WERI-Rb-1 (cell line): Measurements from ENCODE around the gene SUSD2.
"Not testable (repeated sequence)": the region's sequence is repeated elsewhere in the genome, so short reads cannot be mapped to it uniquely, and the experiment has no call there.

Source experiments
- DNase-seq: peaks from one replicate; pipeline ENCODE4 v3.0.0-alpha.2; 2020
- H3K27ac ChIP-seq: fragments of 250-450 bp; sonication (Bioruptor Pico); 2 replicates; pipeline ENCODE4 v1.5.1; 2020; ENCODE audit warnings: mild to moderate bottlenecking, moderate library complexity
- H3K27me3 ChIP-seq: fragments of 250-450 bp; sonication (Bioruptor Pico); 2 replicates; pipeline ENCODE4 v1.5.1; 2021; ENCODE audit warnings: mild to moderate bottlenecking, low read depth, moderate library complexity; ENCODE audit not compliant: insufficient read depth, severe bottlenecking
- H3K36me3 ChIP-seq: fragments of 250-450 bp; sonication (Bioruptor Pico); 2 replicates; pipeline ENCODE4 v1.5.1; 2020; ENCODE audit warnings: mild to moderate bottlenecking, moderate library complexity
- H3K4me3 ChIP-seq: 2 replicates; pipeline ENCODE4 v1.5.1; 2011; ENCODE audit warnings: low read depth, mild to moderate bottlenecking, control low read depth, low read length
- H3K9me3 ChIP-seq: fragments of 250-450 bp; sonication (Bioruptor Pico); 2 replicates; pipeline ENCODE4 v1.5.1; 2021; ENCODE audit warnings: mild to moderate bottlenecking, moderate library complexity; ENCODE audit not compliant: severe bottlenecking
- TF ChIP-seq, protein P1 (sequence below): IDR thresholded peaks from 2 replicates; pipeline ENCODE4 v1.5.1; 2011; ENCODE audit warnings: low read depth, mild to moderate bottlenecking, control low read depth, inconsistent platforms, low read length

SUSD2 gene

DNA sequence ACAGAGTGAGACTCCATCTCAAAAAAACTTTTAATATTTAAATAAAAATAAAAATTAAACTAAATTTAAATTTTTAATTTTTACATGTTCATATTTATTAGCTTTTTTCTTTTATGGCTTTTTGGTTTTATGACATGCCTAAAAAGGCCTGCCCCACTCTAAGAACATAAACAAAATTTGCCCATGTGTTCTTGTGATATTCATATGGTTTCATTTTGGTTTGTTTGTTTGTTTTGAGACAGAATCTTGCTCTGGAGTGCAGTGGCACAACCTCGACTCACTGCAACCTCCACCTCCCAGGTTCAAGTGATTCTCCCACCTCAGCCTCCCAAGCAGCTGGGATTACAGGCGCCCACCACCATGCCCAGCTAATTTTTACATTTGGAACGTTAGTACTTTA is 27.7 kb downstream of the SUSD2 start:
- Histone ChIP-seq H3K27me3 (no peaks in the 10 kb centered on the region), H3K4me3 (no peak overlapping the region), H3K27ac (no peak overlapping the region), H3K36me3 (no peaks in the 10 kb centered on the region), H3K9me3 (no peaks in the 10 kb centered on the region)
- TF ChIP-seq, protein P1, sequence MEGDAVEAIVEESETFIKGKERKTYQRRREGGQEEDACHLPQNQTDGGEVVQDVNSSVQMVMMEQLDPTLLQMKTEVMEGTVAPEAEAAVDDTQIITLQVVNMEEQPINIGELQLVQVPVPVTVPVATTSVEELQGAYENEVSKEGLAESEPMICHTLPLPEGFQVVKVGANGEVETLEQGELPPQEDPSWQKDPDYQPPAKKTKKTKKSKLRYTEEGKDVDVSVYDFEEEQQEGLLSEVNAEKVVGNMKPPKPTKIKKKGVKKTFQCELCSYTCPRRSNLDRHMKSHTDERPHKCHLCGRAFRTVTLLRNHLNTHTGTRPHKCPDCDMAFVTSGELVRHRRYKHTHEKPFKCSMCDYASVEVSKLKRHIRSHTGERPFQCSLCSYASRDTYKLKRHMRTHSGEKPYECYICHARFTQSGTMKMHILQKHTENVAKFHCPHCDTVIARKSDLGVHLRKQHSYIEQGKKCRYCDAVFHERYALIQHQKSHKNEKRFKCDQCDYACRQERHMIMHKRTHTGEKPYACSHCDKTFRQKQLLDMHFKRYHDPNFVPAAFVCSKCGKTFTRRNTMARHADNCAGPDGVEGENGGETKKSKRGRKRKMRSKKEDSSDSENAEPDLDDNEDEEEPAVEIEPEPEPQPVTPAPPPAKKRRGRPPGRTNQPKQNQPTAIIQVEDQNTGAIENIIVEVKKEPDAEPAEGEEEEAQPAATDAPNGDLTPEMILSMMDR, result no peak
- no peak for DNase-seq

DNA sequence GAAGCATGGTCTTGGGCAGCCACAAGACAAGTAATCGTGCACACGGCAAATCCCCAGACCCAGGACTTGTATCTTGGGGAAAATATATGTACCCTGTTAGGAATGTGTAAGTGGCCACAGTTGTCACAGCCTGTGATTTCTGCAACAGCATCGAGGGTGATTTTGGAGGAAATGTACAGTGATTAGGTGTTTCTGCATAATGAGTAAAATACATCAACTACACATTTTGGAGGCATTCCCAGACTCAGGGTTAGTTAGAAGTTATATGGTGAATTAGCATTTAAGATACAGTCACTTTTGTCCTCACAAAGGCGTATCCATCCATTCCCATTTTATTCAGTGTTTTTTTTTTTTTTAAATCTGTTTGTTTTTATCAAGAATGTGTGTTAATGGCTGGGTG is 28.4 kb downstream of the SUSD2 start:
- Histone ChIP-seq H3K36me3 (no peaks in the 10 kb centered on the region), H3K4me3 (no peak overlapping the region), H3K27me3 (no peaks in the 10 kb centered on the region), H3K9me3 (no peaks in the 10 kb centered on the region), H3K27ac (no peak overlapping the region)
- TF ChIP-seq, protein P1, result no peak
- no peak for DNase-seq

DNA sequence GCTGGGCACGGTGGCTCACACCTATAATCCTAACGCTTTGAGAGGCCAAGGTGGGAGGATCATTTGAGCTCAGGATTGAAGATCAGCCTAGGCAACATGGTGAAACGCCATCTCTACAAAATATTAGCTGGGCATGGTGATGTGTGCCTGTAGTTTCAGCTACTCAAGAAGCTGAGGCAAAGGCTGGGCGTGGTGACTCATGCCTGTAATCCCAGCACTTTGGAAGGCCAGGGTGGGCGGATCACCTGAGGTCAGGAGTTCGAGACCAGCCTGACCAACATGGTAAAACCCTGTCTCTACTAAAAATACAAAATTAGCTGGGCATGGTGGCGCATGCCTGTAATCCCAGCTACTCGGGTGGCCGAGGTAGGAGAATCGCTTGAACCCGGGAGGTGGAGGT is 29.1 kb downstream of the SUSD2 start:
- DNase-seq, H3K9me3 ChIP-seq, H3K36me3 ChIP-seq, H3K27me3 ChIP-seq, H3K4me3 ChIP-seq: not testable (repeated sequence)
- H3K27ac ChIP-seq, result peak overlapping the region; percentile 73

DNA sequence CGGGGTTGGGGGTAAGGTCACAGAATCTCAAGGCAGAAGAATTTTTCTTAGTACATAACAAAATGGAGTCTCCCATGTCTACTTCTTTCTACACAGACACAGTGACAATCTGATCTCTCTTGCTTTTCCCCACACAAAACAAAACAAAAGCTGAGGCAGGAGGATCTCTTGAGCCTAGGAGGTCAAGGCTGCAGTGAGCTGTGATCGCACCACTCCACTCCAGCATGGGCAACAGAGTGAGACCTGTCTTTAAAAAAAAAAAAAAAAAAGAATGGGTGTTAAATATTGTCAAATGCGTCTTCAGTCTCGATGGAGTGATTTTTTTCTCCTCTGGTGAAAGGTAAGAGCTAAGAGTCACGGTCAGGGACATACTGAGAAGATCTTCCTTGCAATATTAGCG is 30.4 kb downstream of the SUSD2 start:
- not testable (repeated sequence) for H3K4me3 ChIP-seq, H3K9me3 ChIP-seq, H3K36me3 ChIP-seq, H3K27me3 ChIP-seq, DNase-seq
- peak overlapping the region; percentile 73 for H3K27ac ChIP-seq

DNA sequence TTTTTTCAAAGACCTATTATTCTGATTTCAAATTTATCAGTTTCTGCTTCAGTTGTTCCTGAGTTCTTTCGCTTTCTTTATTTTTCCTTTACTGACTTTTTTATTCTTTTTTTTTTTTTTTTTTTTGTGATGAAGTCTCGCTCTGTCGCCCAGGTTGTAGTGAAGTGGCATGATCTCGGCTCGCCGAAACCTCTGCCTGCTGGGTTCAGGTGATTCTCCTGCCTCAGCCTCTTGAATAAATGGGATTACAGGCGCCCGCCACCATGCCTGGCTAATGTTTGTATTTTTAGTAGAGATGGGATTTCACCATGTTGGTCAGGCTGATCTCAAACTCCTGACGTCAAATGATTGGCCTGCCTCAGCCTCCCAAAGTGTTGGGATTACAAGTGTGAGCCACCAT is 31.8 kb downstream of the SUSD2 start:
- H3K9me3 ChIP-seq, H3K4me3 ChIP-seq, H3K27me3 ChIP-seq, H3K27ac ChIP-seq, H3K36me3 ChIP-seq, DNase-seq: not testable (repeated sequence)

DNA sequence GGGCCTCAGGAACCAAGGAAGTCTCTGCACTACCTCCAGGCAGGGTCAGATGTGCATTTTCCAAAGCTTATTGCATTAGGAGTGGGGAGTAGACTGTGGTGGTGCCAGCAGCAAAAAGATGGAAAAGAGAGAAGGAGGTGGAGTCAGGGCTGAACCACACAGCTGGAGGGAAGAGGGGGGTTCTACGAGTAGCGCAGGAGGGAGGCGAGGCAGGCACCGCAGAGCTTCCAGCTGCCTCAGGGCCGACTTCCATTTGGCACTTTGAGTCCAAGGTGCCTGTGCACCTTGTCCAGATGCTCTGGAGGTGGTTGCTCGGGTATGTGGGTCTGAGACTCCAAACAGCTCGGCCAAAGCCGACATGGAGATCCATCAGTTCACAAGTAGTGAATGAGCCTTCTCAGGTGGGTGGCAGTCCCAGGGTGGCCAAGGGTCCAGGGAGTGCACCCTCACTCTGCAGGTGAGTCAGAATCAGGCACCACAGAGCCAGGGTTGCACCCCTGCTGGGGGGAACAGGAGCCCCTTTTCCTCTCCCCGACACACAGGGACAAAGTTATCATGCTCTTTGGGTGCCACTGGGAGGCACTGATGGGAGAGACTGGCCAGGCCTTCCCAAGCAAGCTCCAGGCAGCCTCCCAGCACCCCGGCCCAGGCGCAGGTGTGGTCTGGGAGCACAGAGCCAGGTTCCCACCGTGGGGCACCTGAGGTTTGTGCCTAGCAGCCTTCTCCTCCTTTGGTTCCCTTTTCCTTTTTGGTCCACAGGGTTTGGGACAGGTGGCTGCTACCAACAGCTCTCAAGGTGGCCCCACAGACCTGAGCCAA is 33.4 kb downstream of the SUSD2 start:
- Histone ChIP-seq H3K4me3 (no peak overlapping the region), H3K9me3 (no peaks in the 10 kb centered on the region)

DNA sequence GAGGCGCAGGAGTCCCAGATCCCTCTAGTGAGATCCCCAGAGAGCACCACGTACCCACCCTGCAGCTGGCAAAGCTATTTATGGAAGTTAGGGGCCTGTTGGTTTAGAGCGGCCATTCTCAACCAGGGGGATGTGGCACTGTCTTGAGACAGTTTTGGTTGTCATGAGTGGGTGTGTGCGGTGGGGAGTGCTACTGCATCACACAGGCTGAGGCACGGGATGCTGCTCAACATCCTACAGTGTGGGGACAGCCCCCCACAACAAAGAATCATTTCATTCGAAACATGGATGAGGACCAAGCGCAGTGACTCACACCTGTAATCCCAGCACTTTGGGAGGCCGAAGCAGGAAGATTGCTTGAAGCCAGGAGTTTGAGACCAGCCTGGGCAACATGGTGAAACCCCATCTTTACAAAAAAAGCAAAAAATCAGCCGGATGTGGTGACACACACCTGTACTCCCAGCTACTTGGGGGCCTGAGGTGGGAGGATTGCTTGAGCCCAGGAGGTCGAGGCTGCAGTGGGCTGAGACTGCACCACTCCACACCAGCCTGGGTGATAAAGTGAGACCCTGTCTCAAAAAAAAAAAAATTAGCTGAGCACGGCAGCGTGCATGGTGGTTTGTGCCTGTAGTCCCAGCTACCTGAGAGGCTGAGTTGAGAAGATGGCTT is 35.4 kb downstream of the SUSD2 start:
- no peaks in the 10 kb centered on the region for H3K27me3 ChIP-seq
- H3K36me3 ChIP-seq, result no peaks in the 10 kb centered on the region
- H3K9me3 ChIP-seq, result no peaks in the 10 kb centered on the region
- TF ChIP-seq, protein P1, result no peak
- DNase-seq, result no peak
- H3K4me3 ChIP-seq, result no peak overlapping the region
- H3K27ac ChIP-seq, result no peak overlapping the region

More for the DNA sequence above, 33.4 kb downstream of the SUSD2 start:
- no peaks in the 10 kb centered on the region for H3K36me3 ChIP-seq
- no peak overlapping the region for H3K27ac ChIP-seq
- DNase-seq, result no peak
- TF ChIP-seq, protein P1, result no peak
- H3K27me3 ChIP-seq, result no peaks in the 10 kb centered on the region
